Fibroblast of skin of scalp (primary cell): Measurements from ENCODE around the gene SBK1.
"Not testable (repeated sequence)": the region's sequence is repeated elsewhere in the genome, so short reads cannot be mapped to it uniquely, and the experiment has no call there.

Experiments used
- DNase-seq: peaks from one replicate; pipeline ENCODE4 v3.0.0-alpha.2; 2013

SBK1 gene

GRCh38 chr16:28309811-28310311 is 17.5 kb downstream of the SBK1 start:
- no peak for DNase-seq

- no peak for DNase-seq
Observed at GRCh38 chr16:28310796-28311195, 18.5 kb downstream of the SBK1 start.

- no peak for DNase-seq
Observed at GRCh38 chr16:28311413-28311812, 19.1 kb downstream of the SBK1 start.

GRCh38 chr16:28311913-28312312 is 19.6 kb downstream of the SBK1 start:
- no peak for DNase-seq

GRCh38 chr16:28312327-28312726 is 20.0 kb downstream of the SBK1 start:
- DNase-seq = no peak

- no peak for DNase-seq
Observed at GRCh38 chr16:28313587-28313986, 21.3 kb downstream of the SBK1 start.

GRCh38 chr16:28316054-28316453 is 23.7 kb downstream of the SBK1 start:
- DNase-seq = no peak

- DNase-seq = peak; percentile 47
Observed at GRCh38 chr16:28317040-28317880, 24.9 kb downstream of the SBK1 start.

GRCh38 chr16:28318042-28318744 is 25.9 kb downstream of the SBK1 start:
- DNase-seq = no peak

GRCh38 chr16:28319476-28320022 is 27.2 kb downstream of the SBK1 start:
- DNase-seq = no peak

GRCh38 chr16:28320023-28320561 is 27.8 kb downstream of the SBK1 start:
- no peak for DNase-seq

- DNase-seq = no peak
Observed at GRCh38 chr16:28320741-28321140, 28.4 kb downstream of the SBK1 start.

- DNase-seq = peak; percentile 4
Observed at GRCh38 chr16:28321700-28322411, 29.5 kb downstream of the SBK1 start.

- DNase-seq = no peak
Observed at GRCh38 chr16:28324235-28324886, 32.0 kb downstream of the SBK1 start.

GRCh38 chr16:28324887-28325279 is 32.6 kb downstream of the SBK1 start:
- DNase-seq = no peak

- peak; percentile 54 for DNase-seq
Observed at GRCh38 chr16:28326881-28327610, 34.7 kb downstream of the SBK1 start.

- DNase-seq = not testable (repeated sequence)
Observed at GRCh38 chr16:28330232-28330631, 37.9 kb downstream of the SBK1 start.

GRCh38 chr16:28330981-28331380 is 38.7 kb downstream of the SBK1 start:
- not testable (repeated sequence) for DNase-seq

- DNase-seq = not testable (repeated sequence)
Observed at GRCh38 chr16:28332632-28333031, 40.3 kb downstream of the SBK1 start.

GRCh38 chr16:28335678-28336077 is 43.4 kb downstream of the SBK1 start:
- DNase-seq = not testable (repeated sequence)
